GM12865 (cell line): ENCODE measurements around the gene SIRT3.

Experiments used
- DNase-seq: peaks from one replicate; pipeline ENCODE4 v3.0.0; 2010; ENCODE audit warnings: low read depth
- H3K4me3 ChIP-seq: 2 replicates; pipeline ENCODE4 v1.5.1; 2011; ENCODE audit warnings: mild to moderate bottlenecking, low read depth, low read length, control low read depth
- CTCF ChIP-seq: IDR thresholded peaks from 2 replicates; pipeline ENCODE4 v1.5.1; 2011; ENCODE audit warnings: low read length, control low read depth, low read depth, inconsistent platforms; ENCODE audit not compliant: insufficient read depth; ENCODE audit errors: missing control alignments

The SIRT3 gene

GRCh38 chr11:282630-283360, 46.7 kb upstream of the SIRT3 start:
- DNase-seq: no peak
- TF ChIP-seq CTCF: no peak
- no peak overlapping the region for H3K4me3 ChIP-seq

GRCh38 chr11:282171-282570, 46.0 kb upstream of the SIRT3 start:
- no peak for TF ChIP-seq CTCF
- no peak for DNase-seq
- no peak overlapping the region for H3K4me3 ChIP-seq

- no peak overlapping the region for H3K4me3 ChIP-seq
- TF ChIP-seq CTCF: no peak
- DNase-seq: no peak
Measured at GRCh38 chr11:281486-282161, 45.5 kb upstream of the SIRT3 start.

- no peak for TF ChIP-seq CTCF
- H3K4me3 ChIP-seq: no peak overlapping the region
- no peak for DNase-seq
Measured at GRCh38 chr11:280706-281485, 44.8 kb upstream of the SIRT3 start.

- no peak for DNase-seq
- H3K4me3 ChIP-seq: no peak overlapping the region
- no peak for TF ChIP-seq CTCF
Measured at GRCh38 chr11:279966-280705, 44.0 kb upstream of the SIRT3 start.
